AG04450 (cell line): ENCODE results near the gene PTEN. TPM values are rescaled to one million over a fixed set of nuclear protein-coding genes. Genes with fewer than 3 reads are reported as not detected.

Source experiments
- CTCF ChIA-PET: fragments of 300-600, 350-600 bp; formaldehyde crosslinking; extraction: SDS; loops from one replicate; lab custom pipeline; 2022; ENCODE audit warnings: antibody characterized with exemption, inconsistent platforms; lab: Charles Lee
- POLR2A ChIA-PET: fragments of 350-600 bp; formaldehyde crosslinking; extraction: SDS; loops from one replicate; lab custom pipeline; 2021; ENCODE audit warnings: antibody characterized with exemption, inconsistent platforms; lab: Yijun Ruan, JAX
- DNase-seq: peaks from one replicate; pipeline ENCODE4 v3.0.0-alpha.2; 2011; ENCODE audit warnings: low read depth, low spot score
- H3K27ac ChIP-seq: one replicate; pipeline ENCODE4 v1.5.1; 2012; ENCODE audit warnings: low read depth, low read length, control low read depth
- H3K27me3 ChIP-seq: one replicate; pipeline ENCODE4 v1.6.0; 2012; ENCODE audit warnings: low read length; ENCODE audit not compliant: control insufficient read depth, insufficient read depth
- H3K4me3 ChIP-seq: 2 replicates; pipeline ENCODE4 v1.5.1; 2011; ENCODE audit warnings: mild to moderate bottlenecking, low read depth, low read length, control low read depth
- H3K9me3 ChIP-seq: 2 replicates; pipeline ENCODE4 v1.5.1; 2012; ENCODE audit warnings: low read length; ENCODE audit not compliant: control insufficient read depth, insufficient read depth
- CTCF ChIP-seq: IDR thresholded peaks from 2 replicates; pipeline ENCODE4 v1.5.1; 2011; ENCODE audit warnings: low read depth, low read length, control low read depth, inconsistent platforms
- polyA plus RNA-seq: library from polyadenylated mRNA; depleted of rRNA; stranded (reverse); fragments of >200 nt; gene quantifications from 2 replicates; pipeline ENCODE4 v1.2.3, GENCODE V29; 2011

The PTEN gene
- polyA plus RNA-seq, 1 experiment = 96.1 TPM

- CTCF ChIA-PET = interaction anchor here (0.5 kb wide), 1 partner anchor 297 kb away, joined by 4 read pairs; no protein-coding TSS in a partner anchor
These were observed 33.3 kb upstream of the PTEN start for GRCh38 chr10:87829986-87830729.

GRCh38 chr10:87836098-87836497 is 27.3 kb upstream of the PTEN start:
- POLR2A ChIA-PET = no interaction called here
- DNase-seq = no peak
- CTCF ChIA-PET = no interaction called here
- TF ChIP-seq CTCF = no peak
- no peak overlapping the region for H3K27ac ChIP-seq
- no peaks in the 10 kb centered on the region for H3K27me3 ChIP-seq
- no peak overlapping the region for H3K4me3 ChIP-seq
- H3K9me3 ChIP-seq = no peaks in the 10 kb centered on the region

More at GRCh38 chr10:87829986-87830729, 33.3 kb upstream of the PTEN start:
- no peaks in the 10 kb centered on the region for H3K9me3 ChIP-seq
- H3K4me3 ChIP-seq = no peak overlapping the region
- H3K27me3 ChIP-seq = no peaks in the 10 kb centered on the region
- POLR2A ChIA-PET = no interaction called here
- TF ChIP-seq CTCF = no peak
- DNase-seq = no peak
- no peak overlapping the region for H3K27ac ChIP-seq

- no peaks in the 10 kb centered on the region for H3K27me3 ChIP-seq
- no peaks in the 10 kb centered on the region for H3K9me3 ChIP-seq
- no peak overlapping the region for H3K4me3 ChIP-seq
- no peak overlapping the region for H3K27ac ChIP-seq
- DNase-seq = no peak
- CTCF ChIA-PET = no interaction called here
- POLR2A ChIA-PET = no interaction called here
- no peak for TF ChIP-seq CTCF
These were observed 26.0 kb upstream of the PTEN start for GRCh38 chr10:87837445-87837844.

GRCh38 chr10:87838650-87839049 is 24.8 kb upstream of the PTEN start:
- ChIA-PET POLR2A (no interaction called here), CTCF (no interaction called here)
- no peaks in the 10 kb centered on the region for H3K9me3 ChIP-seq
- no peak for TF ChIP-seq CTCF
- H3K4me3 ChIP-seq = no peak overlapping the region
- no peaks in the 10 kb centered on the region for H3K27me3 ChIP-seq
- DNase-seq = no peak
- no peak overlapping the region for H3K27ac ChIP-seq

- CTCF ChIA-PET = interaction anchor here (0.6 to 1.1 kb wide), 3 partner anchors 9 to 69 kb away, joined by 3 to 4 read pairs (median 3); no protein-coding TSS in a partner anchor
- Histone ChIP-seq H3K27me3 (no peaks in the 10 kb centered on the region), H3K4me3 (no peak overlapping the region), H3K27ac (no peak overlapping the region), H3K9me3 (no peaks in the 10 kb centered on the region)
- TF ChIP-seq CTCF = no peak
- POLR2A ChIA-PET = interaction anchor here (0.7 kb wide), 1 partner anchor 102 kb away, joined by 3 read pairs; no protein-coding TSS in a partner anchor
- no peak for DNase-seq
These were observed 22.2 kb upstream of the PTEN start for GRCh38 chr10:87841186-87841585.
